OCI-M2 (cell line): ENCODE measurements around the gene PRSS22.

ENCODE experiments used
- DNase-seq: peaks from one replicate; lab custom pipeline; 2025; ENCODE audit not compliant: unreplicated experiment; lab: John Stamatoyannopoulos, UW

The PRSS22 gene

DNA sequence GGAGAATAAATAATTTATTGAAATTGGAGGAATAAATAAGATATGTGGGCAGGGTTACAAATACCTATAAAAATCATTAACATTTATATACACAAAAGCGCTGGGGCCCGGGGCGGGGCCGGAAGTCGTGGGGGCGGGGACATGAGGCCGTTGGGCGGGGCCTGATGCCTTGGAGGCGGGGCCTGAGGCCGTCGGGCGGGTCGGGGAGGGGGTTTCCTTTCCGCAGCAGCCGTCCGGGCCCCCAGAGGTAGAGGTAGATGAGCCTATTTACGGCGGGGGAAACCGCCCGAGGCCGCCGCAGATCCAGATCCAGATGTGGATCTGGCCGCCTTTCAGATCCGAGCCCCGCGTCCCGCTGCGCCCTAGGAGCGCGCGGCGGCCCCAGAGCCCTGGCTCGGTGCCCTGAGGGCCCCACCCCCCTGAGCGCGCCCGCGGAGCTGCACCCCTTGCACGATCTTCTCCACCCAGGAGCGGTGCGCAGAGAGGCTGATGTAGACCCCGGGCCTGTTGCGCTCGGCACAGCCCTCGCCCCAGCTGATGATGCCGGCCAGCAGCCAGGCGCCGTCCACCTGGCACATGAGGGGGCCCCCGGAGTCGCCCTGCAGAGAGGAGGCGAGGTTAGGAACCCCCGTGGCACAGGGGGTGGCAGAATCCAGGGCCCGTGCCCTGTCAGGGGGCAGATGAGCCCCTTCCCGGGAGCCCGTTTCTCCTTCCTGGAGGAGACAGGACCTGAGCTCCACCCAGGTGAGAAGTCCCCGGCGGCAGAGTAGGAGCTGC lies 5.1 kb downstream of the PRSS22 start:
- no peak for DNase-seq

DNA sequence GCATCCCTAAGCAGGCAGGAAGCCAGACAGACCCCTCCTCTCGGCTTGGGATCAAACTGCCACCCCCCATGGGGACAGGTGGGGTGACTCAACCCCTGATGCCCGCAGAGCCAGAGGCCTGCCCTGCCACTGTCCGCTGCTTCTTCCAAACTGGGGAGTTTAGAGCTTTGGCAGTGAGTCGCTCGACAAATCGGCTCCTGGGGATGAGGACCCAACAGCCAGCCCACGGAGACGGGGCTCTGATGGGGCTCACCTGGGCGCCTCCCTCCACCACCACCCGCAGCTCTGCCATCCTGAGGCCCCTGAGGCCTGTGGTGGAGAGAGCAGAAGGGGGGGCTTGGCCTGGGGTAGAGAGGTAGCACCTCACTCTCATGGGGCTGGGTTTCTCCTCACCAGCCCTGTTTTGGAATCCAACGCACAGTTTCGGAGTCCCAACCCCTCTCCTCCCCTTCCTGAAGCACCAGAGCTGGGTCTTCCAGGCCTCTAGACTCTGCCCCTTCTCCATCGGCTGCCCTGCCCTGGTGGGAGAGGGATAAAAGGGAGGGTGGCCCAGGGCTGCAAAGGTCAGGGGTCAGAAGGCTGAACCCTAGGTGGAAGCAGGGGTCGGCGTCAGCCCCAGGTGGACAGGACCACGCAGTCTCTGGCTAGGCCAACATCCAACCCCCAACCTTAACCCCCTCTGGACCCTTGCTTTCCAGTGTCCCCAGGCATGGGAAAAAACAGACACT lies 5.8 kb downstream of the PRSS22 start:
- DNase-seq = no peak

DNA sequence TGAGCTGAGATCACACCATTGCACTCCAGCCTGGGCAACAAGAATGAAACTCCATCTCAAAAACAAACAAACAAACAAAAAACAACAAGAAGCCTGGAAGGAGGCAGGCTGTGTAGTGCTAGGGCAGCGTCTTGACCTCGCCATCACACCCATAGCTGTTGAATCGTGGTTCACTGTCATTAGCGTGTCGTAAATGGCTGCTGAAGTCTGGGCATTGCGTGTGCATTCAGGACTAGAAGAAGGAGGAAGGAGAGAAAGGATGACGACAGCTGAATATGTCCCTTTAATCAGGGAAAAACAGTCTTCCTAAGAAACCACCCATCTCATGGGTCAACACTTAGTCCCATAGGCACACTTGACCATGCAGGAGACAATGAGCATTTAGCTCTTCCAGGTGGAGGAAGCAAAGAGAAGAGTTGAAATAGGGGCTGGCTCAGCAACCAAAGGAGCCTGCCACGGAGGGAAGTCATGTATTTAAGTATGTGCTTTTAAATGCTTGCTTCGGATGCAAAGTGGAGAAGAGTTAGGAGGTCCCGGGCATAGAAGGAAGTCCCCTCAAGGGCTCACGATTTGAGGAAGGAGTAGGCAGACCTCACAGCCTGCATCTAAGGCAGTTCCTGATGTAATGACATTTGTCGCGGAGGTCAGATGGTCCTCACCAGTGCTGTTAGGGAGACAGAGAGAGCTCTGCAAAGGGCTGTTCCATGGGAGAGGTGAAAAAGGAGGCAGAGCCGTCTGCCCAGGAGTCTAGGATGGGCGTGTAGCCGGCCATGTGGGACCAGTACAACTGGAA lies 8.8 kb downstream of the PRSS22 start:
- DNase-seq = no peak

DNA sequence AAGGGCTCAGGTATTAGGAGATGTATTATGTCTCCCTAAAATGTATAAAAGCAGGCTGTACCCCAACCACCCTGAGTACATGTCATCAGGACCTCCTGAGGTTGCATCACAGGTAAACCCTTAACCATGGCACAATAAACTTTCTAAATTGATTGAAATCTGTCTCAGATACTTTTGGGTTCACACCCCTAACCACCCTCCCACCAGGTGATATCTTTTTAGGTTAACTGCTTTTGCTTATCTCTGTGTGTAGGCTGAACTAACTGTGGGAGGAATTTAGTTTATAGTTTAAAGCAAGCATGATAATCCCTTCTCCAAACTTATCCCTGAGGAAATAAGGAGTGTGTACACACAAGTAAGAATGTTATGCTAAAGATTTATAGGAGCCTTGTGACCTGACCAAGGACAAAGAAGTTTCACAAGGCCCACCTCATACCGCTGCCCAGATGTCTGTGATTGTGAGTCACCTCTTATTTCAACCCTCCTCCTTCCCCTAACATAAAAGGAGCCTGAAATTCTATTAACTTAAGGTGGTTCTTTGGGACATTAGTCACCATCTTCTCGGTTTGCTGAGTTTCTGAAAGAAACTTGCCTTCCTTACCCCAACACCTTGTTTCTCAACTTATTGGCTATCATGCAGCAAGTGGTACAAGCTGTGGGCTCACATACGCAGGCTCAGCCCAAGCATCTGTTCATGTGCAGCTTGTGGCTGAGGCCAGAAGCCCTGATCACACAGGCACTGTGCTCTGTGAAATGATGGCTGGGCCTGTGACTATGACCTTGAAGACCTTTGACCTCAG lies 11.3 kb downstream of the PRSS22 start:
- no peak for DNase-seq

GRCh38 chr16:2845116-2845515 lies 12.9 kb downstream of the PRSS22 start:
- no peak for DNase-seq

- DNase-seq = no peak
Measured at GRCh38 chr16:2843526-2843925, 14.4 kb downstream of the PRSS22 start.

GRCh38 chr16:2842340-2843000 lies 15.5 kb downstream of the PRSS22 start:
- no peak for DNase-seq

DNA sequence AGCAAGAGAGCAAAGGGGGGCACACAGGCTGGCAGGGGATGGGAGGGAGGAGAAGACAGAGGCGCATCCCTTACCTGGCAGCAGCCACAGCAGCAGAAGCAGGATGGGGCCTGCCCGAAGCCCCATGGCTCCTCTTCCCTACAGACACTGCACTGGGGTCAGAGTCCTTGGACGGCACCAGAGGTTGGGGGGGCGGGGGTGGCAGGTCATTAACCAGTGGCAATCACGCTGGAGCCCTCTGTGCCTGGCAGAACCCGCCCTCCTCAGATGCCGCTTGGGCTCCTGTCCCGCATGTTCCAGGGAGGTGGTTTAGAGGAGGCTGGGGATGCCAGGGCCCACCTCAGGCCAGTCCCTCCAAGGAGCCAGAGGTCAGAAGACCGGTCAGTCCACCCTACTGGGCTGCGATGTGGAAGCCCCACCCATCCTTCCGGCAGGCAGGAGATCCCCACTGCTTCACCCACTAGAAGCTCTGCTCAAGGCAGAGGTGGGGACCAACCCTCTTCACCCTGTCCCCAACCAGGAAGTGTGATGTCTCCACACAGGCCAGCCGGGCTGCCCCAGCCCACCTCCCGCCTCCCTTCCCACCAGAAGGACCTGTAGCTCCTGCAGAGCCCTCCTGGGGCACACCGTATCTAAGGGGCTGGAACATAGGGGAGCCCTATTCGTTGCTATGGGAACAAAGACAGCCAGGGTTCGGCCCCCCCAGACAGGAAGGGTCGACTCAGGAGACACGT lies 16.2 kb downstream of the PRSS22 start:
- no peak for DNase-seq

- DNase-seq = no peak
Measured at GRCh38 chr16:2840914-2841313, 17.1 kb downstream of the PRSS22 start.

GRCh38 chr16:2839650-2840450 lies 18.1 kb downstream of the PRSS22 start:
- no peak for DNase-seq

GRCh38 chr16:2838928-2839327 lies 19.0 kb downstream of the PRSS22 start:
- DNase-seq = no peak

- no peak for DNase-seq
Measured at GRCh38 chr16:2836646-2837508, 21.1 kb downstream of the PRSS22 start.

DNA sequence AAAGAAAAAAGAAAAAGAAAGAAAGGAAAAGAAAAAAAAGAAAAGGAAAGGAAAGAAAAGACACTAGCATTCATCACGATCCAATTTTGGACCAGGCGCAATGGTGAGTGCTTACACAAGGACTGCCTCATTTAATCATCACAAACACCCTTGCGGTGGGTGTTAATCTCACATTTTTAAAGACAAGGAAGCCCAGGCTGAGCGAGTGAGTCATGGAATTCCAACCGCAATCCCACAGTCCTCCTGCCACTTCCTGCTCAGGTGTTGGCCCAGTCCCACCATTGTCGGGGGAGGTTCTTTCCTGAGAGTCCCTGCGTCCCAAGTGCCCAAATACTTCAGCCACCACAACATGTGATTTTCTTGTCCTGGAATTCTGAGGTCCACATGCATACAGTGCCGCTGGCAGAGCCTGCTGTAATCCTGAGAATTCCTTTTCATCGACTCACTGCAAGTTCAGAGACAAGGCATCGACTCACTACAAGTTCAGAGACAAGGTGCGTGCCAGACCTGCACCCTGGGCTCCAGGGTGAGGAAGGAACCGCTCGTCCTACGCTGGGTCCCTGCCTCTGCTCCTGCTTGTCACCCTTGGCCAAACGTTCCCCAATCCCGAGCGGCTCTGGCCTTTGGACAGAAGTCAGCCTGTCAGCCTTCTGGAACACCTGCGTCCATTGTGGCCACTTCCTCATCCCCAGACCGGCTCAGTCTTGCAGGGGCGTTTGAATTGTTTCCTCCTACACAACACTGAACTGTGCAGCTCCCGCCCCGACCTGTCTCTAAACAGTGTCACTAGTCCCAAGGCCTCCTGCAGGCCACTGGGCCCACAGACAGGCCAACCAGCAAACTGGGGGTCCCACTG lies 22.1 kb downstream of the PRSS22 start:
- DNase-seq = no peak

GRCh38 chr16:2834968-2835367 lies 23.0 kb downstream of the PRSS22 start:
- DNase-seq = no peak

DNA sequence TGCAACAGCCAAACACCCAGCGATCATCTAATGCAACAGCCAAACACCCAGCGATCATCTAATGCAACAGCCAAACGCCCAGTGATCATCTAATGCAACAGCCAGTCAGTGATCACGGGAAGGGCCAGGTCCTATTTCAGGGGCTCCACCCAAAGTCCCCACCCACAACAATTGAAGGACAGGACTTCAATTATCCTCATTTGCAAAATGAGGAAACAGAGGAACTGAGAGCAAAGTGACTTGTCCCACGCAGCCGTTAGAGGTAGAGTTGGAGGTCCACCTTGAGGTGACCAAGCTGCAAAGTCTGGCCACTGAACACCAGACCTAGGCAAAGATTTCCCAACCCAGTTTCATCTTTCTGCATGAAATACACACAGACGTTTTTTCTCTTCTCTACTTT lies 24.2 kb downstream of the PRSS22 start:
- DNase-seq = no peak

GRCh38 chr16:2831203-2831602 lies 26.8 kb downstream of the PRSS22 start:
- DNase-seq = no peak

DNA sequence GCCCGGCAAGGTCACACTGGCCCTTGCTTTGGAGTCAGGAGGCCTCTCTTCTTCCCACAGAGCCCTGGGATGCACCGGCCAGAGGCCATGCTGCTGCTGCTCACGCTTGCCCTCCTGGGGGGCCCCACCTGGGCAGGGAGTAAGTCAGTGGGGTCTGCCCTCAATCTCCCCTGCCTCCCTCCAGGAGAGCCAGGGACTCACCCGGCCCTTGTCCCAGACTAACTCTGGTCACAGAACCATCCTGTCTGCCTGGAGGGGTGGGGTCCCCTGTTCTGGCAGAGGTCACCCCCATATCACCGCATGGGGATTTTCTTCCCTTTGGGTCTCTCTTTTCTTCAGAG lies 27.6 kb downstream of the PRSS22 start:
- DNase-seq = no peak
